ENCODE data around the gene NOL4L. TPM values are rescaled to one million over a fixed set of nuclear protein-coding genes. Genes with fewer than 3 reads are reported as not detected.
"Not testable (repeated sequence)": the region's sequence is repeated elsewhere in the genome, so short reads cannot be mapped to it uniquely, and the experiment has no call there.

The NOL4L gene
- total RNA-seq, 1 donor from 2014 or later = 44.1 TPM

DNA sequence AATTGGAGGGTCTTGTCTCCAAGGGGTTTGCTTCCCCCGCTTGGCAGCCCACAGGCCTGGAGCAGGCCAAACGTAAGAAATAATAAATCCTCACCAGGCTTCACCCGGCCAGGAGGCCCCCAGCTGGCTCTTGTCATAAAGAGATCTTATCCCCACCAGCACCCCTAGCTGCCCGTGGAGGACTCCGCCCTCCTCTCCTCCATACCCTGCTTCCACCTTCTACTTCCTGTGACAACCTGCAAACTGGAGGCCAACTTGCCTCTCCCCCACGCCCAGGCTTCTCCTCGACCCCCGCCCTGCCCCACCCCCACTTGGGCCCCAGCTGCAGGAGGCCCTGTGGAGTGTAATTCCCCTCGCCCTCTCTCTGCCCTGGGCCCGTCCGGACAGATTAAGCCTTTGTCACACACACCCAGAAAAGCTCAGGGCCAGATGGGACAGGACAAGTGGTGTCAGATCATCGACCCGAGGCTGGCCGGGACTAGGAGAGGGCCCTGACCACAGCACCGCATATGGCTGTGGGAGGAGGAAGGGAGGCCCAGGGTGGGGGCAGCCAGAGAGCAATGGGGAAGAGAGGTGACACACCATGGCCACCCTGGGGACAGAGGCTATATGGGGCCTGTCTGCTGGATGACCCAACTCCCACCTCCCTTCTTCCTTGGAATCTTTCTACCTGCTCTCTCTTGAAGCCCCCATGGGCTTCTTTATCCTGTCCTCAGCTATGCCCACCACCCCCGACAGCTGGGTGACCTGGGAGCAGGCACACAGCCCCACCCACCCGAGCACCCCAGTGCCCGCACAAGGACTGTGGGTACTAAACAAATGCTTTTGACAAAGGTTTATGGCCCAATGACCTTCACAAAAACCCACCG lies 3.9 kb downstream of the NOL4L start:
- DNase-seq (ENCODE audit: low read depth) = no peak
- TF ChIP-seq, protein P1, sequence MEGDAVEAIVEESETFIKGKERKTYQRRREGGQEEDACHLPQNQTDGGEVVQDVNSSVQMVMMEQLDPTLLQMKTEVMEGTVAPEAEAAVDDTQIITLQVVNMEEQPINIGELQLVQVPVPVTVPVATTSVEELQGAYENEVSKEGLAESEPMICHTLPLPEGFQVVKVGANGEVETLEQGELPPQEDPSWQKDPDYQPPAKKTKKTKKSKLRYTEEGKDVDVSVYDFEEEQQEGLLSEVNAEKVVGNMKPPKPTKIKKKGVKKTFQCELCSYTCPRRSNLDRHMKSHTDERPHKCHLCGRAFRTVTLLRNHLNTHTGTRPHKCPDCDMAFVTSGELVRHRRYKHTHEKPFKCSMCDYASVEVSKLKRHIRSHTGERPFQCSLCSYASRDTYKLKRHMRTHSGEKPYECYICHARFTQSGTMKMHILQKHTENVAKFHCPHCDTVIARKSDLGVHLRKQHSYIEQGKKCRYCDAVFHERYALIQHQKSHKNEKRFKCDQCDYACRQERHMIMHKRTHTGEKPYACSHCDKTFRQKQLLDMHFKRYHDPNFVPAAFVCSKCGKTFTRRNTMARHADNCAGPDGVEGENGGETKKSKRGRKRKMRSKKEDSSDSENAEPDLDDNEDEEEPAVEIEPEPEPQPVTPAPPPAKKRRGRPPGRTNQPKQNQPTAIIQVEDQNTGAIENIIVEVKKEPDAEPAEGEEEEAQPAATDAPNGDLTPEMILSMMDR (conservative IDR thresholded peaks at IDR 0.05; ENCODE audit: low read depth, low read length) = no peak
- H3K4me3 ChIP-seq (ENCODE audit: low read depth, low read length) = no peak overlapping the region

DNA sequence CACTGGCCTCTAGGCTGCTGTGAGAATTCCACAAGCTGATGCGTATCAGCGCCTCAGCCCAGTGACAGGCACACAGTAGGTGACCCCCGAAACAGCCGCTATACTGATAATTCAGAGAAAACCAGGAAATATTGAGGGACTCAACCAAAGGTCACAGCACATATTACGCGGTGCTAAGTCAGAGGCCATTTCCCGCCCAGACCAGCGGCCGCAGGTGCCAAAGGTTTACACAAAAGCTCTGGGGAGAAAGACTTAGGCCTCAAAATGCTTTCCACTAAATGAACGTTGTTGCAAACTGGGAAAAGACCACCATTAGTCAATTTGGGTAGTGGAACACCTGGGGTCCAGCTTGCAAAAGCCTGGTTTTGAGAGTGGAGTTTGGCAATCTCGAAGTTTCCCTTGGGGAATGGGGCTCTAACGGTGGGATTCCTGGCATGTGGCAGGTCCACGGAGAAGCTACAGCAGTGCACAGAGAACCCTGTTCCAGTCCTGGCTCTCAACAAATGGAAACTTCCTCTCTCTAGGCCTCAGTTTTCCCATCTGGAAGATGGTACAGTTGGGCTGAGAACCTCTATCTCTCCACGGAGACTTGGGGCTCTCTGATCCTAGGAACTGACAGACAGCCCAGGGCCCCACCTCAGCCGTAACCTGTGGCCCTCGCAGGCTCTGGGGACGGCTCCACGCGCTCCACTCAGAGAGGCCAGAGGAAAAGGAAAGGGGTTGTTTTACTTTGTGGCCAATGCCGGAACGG lies 4.7 kb downstream of the NOL4L start:
- TF ChIP-seq, protein P1 (conservative IDR thresholded peaks at IDR 0.05; ENCODE audit: low read depth, low read length) = no peak
- H3K4me3 ChIP-seq (ENCODE audit: low read depth, low read length) = no peak overlapping the region
- DNase-seq (ENCODE audit: low read depth) = no peak

DNA sequence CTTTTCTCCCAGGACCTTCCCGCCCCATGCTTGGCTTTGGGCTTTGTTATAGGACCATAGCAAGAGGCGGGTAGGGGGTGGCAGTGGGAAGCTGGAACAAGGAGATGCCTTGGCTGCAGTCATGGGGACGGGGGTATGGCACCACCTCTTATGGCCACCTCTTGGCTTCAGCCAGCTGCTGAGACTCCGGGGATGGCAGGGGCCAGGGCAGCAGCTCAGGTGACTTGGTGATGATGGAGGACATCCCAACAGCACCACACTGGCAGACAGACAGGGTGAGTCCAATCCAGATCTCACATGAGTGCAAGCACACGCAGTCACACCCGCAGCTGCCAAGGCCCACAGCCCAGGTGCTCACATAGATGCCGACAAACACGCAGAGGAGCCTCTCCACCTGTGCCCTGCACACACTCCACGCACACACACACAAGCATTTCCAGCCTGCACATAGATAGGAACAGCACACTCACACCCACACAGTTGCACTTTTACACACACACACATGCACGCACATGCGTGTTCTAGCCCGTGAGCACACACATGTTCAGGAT lies 6.2 kb downstream of the NOL4L start:
- no peak overlapping the region for H3K4me3 ChIP-seq (ENCODE audit: low read depth, low read length)
- no peak for DNase-seq (ENCODE audit: low read depth)
- TF ChIP-seq, protein P1 (conservative IDR thresholded peaks at IDR 0.05; ENCODE audit: low read depth, low read length) = no peak

DNA sequence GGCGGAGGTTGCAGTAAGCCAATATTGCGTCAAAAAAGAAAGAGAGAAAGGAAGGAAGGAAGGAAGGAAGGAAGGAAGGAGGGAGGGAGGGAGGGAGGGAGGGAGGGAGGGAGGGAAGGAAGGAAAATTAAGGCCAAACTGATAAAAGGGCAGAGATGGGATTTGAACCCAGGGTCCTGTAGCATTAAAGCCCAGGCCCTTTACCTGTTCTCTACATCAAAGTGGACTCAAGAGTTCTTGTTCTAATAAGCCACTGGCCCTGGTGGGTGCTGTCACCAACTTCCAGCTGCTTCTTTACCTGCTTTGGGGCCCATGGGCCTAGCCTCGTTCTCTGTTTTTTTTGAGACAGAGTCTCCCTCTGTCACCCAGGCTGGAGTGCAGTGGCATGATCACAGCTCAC lies 7.1 kb downstream of the NOL4L start:
- DNase-seq (ENCODE audit: low read depth); H3K4me3 ChIP-seq (ENCODE audit: low read depth, low read length): not testable (repeated sequence)

DNA sequence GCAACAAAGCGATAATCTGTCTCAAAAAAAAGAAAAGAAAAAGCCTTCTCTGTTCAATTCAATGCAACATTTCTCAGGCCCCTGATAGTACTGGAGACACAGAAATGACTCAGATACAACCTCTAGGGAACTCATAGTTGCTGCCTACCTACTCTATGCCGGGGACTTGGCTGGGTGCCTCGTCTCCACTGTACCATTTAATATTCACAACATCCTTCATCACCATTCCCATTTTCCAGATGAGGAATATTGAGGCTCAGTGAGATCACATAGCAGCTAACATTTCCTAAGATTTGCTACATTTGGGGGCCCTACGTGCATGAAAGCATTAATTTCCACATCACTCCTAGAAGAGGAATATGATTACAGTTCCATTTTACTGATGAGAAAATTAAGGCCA lies 7.5 kb downstream of the NOL4L start:
- no peak overlapping the region for H3K4me3 ChIP-seq (ENCODE audit: low read depth, low read length)
- TF ChIP-seq, protein P1 (conservative IDR thresholded peaks at IDR 0.05; ENCODE audit: low read depth, low read length) = no peak
- DNase-seq (ENCODE audit: low read depth) = no peak

DNA sequence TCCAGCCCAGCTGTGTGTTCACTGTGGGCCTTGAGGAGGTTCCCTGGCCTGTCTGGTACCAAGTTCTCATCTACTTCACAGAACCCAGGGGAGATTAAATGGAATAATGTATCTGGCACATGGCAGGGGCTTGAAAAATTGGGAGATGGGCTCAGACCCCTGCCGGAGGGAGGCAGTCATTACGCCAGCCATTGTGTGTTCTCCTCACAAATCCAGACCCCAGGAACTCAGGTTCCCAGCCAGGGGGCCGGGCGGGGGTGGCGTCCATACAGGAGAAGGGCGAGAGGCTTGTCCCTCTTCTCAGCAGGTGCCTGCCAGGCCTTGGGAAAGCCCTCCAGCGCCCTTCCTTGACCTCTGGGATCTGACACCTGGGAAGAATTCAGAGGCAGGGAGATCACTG lies 8.1 kb downstream of the NOL4L start:
- TF ChIP-seq, protein P1 (conservative IDR thresholded peaks at IDR 0.05; ENCODE audit: low read depth, low read length) = peak; percentile 6
- no peak overlapping the region for H3K4me3 ChIP-seq (ENCODE audit: low read depth, low read length)
- no peak for DNase-seq (ENCODE audit: low read depth)

DNA sequence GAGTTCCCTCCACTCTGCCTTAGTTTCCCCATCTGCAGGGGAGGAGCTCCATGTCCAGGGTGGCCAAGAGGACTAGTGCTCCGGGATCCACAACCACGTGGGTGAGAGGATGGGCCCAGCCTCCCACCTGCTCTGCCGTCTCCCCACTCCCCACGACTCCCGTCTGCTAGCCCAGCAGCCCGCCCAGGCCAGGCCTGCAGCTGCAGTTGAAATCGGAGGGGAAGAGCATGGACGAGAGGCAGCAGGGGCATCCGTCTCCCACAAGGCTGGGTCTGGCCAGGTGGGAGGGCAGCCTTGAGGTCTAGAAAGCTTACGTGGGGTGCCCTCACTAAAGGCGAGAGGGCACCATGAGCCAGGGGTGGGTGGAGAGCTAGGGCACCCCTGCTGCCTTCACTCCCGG lies 8.6 kb downstream of the NOL4L start:
- no peak overlapping the region for H3K4me3 ChIP-seq (ENCODE audit: low read depth, low read length)
- DNase-seq (ENCODE audit: low read depth) = no peak
- TF ChIP-seq, protein P1 (conservative IDR thresholded peaks at IDR 0.05; ENCODE audit: low read depth, low read length) = no peak
